ENCODE data around the gene KDM6B.

- TF ChIP-seq TCF7 (IDR thresholded peaks at IDR 0.05; ENCODE audit: borderline replicate concordance) (no peak), NFXL1 (CRISPR knock-in tag; IDR thresholded peaks at IDR 0.05) (no peak), DACH1 (IDR thresholded peaks at IDR 0.05; ENCODE audit: partially characterized antibody) (no peak), RCOR1 (IDR thresholded peaks at IDR 0.05; ENCODE audit: borderline replicate concordance in 1 of 2, low read depth in 2 of 2, low read length in 2 of 2) (no peak), ZNF3 (CRISPR knock-in tag; IDR thresholded peaks at IDR 0.05) (no peak), ZNF639 (CRISPR knock-in tag; conservative IDR thresholded peaks at IDR 0.05 in 1 of 2, IDR thresholded peaks at IDR 0.05 in 1 of 2) (no peak), LARP7 (IDR thresholded peaks at IDR 0.05) (no peak)
These were observed 2.0 kb downstream of the KDM6B start for GRCh38 chr17:7835814-7836595.

Data from K562 (cell line).